HUDEP-2 (cell line): ENCODE measurements around the gene SLC6A1.

Experiments used
- DNase-seq, 76 experiments: peaks; one replicate each; lab custom pipeline; 2025; ENCODE audit not compliant: unreplicated experiment in 76 of 76; lab: John Stamatoyannopoulos, UW

Gene SLC6A1

GRCh38 chr3:10968401-10968800 is 24.1 kb upstream of the SLC6A1 start:
- no peak for DNase-seq

GRCh38 chr3:10970306-10970960 is 22.1 kb upstream of the SLC6A1 start:
- DNase-seq, result no peak

GRCh38 chr3:10972072-10972782 is 20.3 kb upstream of the SLC6A1 start:
- no peak for DNase-seq

- DNase-seq, result no peak
Measured at GRCh38 chr3:10973046-10973595, 19.4 kb upstream of the SLC6A1 start.

- no peak for DNase-seq
Measured at GRCh38 chr3:10974131-10974530, 18.4 kb upstream of the SLC6A1 start.

GRCh38 chr3:10974746-10975375 is 17.7 kb upstream of the SLC6A1 start:
- DNase-seq, result no peak

- no peak for DNase-seq
Measured at GRCh38 chr3:10975695-10976234, 16.8 kb upstream of the SLC6A1 start.

GRCh38 chr3:10976770-10977169 is 15.8 kb upstream of the SLC6A1 start:
- no peak for DNase-seq

- DNase-seq, result no peak
Measured at GRCh38 chr3:10977892-10978510, 14.5 kb upstream of the SLC6A1 start.

- no peak for DNase-seq
Measured at GRCh38 chr3:10978956-10979355, 13.6 kb upstream of the SLC6A1 start.

GRCh38 chr3:10980312-10980711 is 12.2 kb upstream of the SLC6A1 start:
- no peak for DNase-seq

GRCh38 chr3:10981031-10981430 is 11.5 kb upstream of the SLC6A1 start:
- no peak for DNase-seq

GRCh38 chr3:10981961-10982360 is 10.6 kb upstream of the SLC6A1 start:
- DNase-seq, result no peak

GRCh38 chr3:10982782-10983181 is 9.8 kb upstream of the SLC6A1 start:
- DNase-seq, result no peak

GRCh38 chr3:10983219-10983916 is 9.2 kb upstream of the SLC6A1 start:
- peak in 19 of 76 experiments; percentile 3 to 37 (median 10) for DNase-seq

- DNase-seq, result no peak
Measured at GRCh38 chr3:10984371-10984896, 8.1 kb upstream of the SLC6A1 start.

GRCh38 chr3:10985181-10985580 is 7.4 kb upstream of the SLC6A1 start:
- no peak for DNase-seq

- no peak for DNase-seq
Measured at GRCh38 chr3:10986592-10986991, 6.0 kb upstream of the SLC6A1 start.

- no peak for DNase-seq
Measured at GRCh38 chr3:10988001-10988665, 4.4 kb upstream of the SLC6A1 start.
